HG02981 (cell line): ENCODE results near the gene DNAH6.

Experiments
- ATAC-seq: cut with Tn5 transposase; IDR thresholded peaks from one replicate; pipeline ENCODE4 v1.9.1; 2021; ENCODE audit warnings: mild to moderate bottlenecking, moderate library complexity; ENCODE audit not compliant: unreplicated experiment

DNAH6 gene

DNA sequence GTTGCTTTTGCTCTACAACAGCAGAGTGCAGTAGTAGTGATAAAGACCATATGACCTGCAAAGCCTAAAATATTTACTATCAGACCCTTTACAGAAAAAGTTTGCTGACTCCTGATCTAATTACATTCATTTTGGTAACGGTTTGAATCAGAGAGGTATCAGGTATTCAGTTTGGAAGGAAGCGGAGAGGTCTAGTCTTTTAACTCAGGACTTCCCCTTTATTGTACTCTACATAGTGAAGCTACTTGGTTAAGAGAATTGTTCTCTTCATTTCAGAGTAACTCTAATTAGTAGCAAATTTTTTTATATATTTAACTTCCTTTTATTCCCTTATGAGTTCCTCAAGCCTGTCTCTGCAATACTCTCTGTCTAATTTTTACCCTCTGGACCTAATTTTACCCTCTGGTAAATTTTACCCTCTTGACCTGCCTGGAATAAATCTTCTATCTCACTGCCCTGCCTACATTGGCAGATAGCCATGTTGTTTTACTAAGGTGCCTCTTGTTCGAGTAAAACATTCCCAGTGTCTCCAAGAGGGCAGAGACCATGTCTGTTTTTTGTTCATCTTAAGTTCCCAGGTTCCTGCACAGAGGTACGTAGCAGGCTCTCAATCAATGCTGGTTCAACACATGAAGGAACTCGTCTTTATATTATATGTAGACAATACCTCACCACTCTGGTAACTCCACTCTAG is 170.6 kb downstream of the DNAH6 start:
- ATAC-seq: no peak

DNA sequence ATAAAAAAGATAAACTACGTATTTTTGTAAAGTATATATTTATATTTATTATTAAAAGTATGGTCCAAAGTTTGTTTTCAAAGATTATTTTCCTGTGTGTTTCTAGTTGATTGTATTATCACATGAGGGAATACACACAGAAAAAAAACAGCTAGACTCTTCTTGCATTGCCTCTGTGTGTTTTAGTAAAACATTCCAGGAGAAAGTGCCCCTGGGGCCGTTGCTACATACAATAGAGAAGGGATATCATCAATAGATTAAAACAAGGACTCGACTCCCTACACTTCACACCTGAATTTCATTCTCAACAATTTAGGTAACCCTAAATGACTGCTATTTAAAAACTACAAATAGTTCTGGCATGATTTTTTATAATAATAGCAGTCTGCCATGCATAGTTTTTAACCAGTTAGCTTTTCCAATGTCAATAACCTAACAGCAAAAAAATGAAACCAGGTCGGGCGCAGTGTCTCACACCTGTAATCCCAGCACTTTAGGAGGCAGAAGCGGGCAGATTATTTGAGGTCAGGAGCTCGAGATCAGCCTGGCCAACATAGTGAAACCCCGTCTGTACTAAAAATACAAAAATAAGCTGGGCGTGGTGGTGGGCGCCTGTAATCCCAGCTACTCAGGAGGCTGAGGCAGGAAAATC is 171.3 kb downstream of the DNAH6 start:
- no peak for ATAC-seq

DNA sequence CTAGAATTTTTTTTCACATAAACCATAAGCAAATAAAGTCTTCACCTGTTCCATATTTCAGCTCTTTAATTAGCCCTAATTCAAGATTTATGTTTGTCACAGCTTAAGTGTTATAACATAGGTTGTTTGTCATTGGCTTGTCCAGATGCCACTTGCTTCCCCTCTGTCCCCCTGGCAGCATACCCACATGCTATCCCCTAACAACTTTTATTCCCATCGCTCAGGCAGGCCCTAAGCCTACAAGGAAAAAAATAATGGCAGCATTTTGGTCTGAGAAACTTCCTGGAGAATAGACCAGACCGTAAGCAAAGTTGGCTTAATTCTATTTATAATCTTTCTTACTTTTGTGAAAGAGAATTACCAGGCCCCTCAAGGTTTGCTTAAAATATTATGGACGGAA is 173.9 kb downstream of the DNAH6 start:
- no peak for ATAC-seq

DNA sequence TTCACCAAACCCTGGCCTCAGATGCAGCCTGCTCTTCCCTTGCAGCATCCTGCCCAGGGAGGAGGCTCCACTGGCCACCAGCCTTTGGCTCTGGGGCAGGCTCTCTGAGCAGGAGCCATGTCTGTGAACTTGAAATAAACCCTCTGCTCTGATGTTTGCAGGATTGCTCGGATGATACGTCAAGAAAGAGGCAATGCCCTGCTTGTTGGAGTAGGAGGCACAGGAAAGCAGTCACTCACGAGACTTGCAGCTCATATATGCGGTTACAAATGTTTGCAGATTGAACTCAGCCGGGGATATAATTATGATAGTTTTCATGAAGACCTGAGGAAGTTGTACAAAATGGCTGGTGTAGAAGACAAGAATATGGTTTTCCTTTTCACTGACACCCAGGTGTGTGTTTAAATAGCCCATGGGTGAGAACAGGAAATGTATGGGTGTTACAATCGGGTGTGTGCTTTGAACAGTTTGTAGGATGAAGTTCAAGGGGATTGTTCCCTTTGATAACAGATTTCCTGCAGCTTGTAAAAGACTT is 177.9 kb downstream of the DNAH6 start:
- ATAC-seq: no peak

DNA sequence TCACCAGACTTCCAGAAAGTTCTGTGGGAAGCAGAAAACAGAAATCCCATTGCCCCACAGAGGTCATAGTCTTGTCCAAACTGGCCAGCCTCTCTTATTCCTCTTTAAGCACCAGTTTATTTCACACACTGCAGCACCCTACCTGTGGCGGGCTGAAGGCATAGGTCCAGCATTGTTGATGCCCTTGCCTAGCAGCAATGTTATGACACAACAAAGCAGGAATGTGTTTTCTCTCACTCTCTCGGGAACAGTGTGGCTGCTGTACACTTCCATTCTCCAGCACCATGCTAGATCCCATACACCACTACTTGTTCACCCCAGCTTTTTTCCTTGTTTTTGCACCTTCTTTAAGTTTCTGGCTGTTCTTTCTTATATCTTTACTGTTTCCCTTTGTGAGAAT is 181.6 kb downstream of the DNAH6 start:
- ATAC-seq: no peak

DNA sequence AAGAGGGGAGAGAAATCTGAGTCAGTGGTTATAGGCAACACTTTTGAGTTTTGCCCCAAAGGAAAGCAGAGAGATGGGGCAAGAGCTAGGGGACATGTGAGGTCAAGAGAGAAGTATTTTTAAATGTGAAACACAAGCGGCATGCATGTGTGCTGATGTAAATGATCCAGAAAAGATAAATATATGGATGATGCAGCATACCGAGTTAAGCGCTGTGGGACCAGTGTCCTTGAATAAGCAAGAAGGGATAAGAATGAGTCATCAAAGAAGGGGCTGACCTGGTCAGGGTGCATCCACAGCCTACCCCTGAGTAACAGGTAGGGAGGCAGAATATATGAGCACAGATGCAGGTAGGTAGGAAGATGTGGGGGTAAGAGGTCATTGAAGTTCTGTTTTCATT is 183.7 kb downstream of the DNAH6 start:
- no peak for ATAC-seq

DNA sequence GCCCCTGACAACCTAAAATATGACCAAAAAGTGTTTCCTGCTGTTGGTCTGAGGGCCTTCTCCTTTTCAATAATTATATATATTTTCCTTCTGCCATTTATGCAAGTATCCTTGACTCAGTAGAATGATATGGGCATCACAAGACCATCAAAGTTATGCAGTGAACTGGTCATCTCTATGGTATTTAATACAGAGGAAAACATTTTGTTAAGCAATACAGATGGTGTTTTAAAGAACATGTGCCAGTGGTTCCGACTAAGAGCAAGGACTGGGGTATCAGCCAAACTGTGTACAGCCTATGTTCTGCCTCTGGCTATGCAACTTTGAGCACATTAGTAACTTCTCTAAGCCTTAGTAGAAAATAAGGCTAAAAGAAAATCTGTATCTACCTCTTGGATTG is 185.6 kb downstream of the DNAH6 start:
- no peak for ATAC-seq

DNA sequence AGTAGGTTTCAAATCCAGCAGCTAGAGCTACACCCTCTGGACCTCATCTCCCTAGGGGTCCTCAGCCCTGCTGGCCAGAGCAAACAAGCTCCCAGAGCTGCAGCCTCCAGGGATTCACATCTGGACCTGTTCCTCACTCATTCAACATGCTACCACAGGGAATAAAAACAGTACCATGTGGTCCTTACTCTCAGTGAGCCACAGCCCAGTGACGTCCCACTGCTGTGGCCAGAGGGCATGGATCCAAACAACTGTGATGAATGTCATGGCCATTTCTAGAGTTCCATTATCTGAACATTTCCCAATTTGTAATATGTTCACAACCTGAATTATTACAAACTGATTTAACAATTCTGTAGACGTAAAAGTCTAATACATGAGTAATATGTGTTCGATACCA is 186.6 kb downstream of the DNAH6 start:
- no peak for ATAC-seq

DNA sequence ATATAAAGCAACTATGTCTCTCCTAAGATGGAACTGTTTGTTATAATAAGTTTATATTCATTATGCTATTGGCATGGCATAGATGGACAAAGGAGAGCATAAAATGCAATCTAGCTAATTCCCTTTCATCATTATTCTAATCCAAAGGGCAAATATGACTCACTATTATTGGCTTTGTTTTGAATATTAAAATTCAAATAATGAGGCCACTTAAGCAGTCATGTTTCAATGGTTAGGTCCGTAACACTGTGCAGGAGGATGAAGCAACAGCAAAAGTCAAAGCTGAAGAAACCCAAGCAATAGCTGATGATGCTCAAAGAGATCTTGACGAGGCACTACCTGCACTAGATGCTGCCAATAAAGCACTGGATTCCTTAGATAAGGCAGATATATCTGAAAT is 187.5 kb downstream of the DNAH6 start:
- ATAC-seq: no peak

DNA sequence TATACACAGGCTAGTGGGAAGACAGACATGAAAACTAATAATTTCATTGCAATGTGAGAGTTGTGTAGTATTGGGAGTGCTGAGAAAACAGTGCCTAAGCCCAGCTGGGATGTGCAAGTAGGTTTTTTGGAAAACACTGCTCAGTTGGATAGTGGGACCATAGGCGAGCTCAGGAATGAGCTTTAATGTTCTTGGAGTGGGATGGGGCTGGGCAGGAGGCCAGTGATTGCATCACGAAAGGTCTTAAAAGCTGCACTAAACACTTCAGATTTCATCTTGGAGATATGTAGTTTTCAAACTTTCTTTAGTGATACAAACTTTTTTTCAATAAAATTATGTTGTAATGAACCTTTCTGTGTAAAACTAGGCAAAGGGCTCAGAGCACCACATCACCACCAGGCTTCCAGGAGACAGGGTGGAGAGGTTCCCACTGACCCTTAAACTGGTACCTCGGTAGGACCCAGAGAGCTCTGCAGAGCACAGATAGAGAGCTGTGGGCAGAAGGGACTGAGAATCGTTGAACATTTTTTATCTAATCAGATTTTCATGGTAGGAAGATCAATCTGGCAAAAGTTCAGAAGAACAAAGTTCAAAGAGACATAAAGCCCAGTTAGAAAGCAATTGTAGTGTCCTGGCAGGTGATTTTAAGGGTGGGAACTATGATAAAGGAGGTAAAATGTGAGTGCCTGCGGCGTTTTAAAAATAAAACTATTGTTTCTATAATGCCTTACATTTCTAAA is 188.4 kb downstream of the DNAH6 start:
- ATAC-seq: no peak

DNA sequence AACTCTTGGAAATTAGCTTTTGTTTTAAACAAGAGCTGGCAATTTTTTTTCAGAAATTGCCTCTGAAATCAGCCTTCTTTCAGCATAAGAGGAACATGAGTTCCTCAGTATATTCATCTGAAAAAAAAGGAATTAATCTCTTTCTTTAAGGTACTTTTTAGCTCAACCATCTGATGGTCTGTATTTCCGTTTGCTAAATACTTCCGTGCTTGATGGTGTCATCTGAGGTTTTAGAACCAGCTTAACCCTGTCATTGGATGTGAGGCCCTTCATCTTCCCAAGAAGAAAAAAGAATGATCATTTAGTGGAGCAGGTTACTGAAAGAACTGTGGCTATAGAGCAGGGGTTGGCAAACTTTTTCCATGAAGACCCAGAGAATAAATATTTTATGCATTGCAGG is 189.6 kb downstream of the DNAH6 start:
- no peak for ATAC-seq

DNA sequence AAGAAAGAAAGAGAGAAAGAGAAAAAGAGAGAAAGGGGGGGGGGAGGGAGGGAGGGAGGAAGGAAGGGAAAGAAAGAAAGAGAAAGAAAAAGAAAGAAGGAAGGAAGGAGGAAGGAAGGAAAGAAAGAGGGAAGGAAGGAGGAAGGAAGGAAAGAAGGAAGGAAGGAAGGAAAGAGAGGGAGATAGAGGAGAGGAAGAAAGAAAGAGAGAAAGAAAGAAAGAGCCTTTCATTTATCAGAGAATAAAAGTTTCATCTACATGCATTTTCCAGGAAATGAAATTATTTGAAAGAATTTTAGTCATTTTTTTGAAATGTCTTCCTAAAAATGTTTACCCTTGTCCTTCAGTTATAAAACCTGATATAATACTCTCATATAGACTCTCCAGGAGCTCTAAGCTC is 192.1 kb downstream of the DNAH6 start:
- no peak for ATAC-seq

DNA sequence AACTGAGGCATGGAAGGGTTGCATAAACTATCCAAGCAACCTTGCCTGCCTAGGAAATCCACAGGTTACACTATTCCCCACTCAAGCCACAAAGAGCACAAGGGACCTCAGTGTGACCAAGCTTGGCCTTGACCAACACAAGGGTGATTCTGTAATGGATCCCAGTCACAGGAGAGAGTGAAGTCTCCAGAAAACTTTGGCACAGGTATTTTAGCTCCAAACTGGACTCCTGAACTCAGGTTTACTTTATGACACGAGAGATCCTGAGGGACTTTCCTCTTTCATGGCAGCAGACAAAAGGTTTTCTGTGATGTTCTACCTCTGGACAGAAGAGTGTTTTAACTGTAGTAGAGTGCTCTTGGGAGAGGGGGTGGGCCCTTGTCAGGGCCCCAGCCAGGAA is 195.4 kb downstream of the DNAH6 start:
- no peak for ATAC-seq

DNA sequence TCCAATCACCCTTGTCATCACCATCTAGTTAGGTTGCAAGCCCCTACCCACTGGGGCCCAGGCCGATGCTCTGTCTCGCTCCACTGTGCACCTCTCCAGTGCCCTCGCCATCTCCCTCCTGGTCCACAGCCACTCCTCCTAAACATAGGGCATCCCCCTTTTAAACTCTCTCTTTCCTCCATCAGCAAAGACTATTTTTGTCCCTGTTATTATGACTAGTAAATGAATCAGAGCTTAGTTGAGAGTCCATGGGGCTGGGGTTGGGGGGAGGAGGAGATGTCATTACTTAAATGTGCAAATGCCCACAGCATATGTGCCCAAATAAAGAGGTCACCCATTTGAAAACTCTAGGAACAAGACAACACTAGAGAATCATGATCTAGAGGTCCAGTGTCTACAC is 197.1 kb downstream of the DNAH6 start:
- ATAC-seq: no peak

DNA sequence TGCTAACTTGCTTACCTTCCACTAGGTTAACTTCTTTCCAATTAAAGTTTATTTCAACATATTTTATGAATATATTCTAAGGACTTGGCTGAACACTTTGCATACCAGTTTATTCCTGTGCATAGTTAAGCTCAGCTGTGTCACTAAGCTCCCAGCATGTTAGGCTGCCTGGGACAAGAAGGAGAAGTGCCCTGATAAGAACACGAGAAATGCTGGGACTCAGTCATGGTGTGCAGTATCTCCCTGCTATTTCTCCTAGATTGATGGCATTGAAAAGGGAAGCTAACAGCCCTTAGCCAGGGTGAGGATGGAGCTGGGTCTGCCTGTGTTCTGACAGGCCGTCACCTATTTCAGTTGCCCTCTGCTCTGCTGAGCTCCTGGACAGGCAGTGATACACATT is 200.3 kb downstream of the DNAH6 start:
- ATAC-seq: no peak

DNA sequence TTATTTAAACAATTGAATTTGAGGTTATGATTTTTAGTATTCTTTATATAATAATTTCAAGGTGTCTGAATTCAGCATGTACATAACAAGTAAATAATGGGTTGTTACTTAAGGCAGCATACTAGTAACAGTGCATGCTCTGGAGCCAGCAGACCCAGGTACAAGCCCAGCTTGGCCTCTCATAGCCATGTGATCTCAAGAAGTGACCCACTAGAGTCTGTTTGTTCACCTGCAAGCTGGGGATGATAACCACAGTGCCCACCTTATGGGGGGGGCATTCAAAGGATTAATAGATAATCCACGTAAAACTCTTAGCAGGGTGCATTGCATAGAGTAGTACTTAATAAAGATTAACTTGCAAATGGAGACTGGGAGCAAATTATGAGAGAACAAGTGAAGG is 201.0 kb downstream of the DNAH6 start:
- ATAC-seq: no peak

DNA sequence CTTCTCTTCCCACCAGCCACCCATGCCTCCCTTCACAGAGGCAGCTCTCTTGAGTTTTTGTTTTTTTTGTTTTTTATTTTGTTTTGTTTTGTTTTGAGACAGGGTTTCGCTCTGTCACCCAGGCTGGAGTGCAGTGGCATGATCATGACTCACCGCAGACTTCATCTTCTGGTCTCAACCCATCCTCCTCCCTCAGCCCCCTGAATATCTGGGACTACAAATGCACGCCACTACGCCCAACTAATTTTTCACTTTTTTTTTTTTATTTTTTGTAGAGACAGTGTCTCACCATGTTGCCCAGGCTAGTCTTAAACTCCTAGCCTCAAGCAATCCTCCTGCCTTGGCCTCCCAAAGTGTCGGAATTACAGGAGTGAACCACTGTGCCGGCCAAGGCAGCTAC is 203.1 kb downstream of the DNAH6 start:
- no peak for ATAC-seq

DNA sequence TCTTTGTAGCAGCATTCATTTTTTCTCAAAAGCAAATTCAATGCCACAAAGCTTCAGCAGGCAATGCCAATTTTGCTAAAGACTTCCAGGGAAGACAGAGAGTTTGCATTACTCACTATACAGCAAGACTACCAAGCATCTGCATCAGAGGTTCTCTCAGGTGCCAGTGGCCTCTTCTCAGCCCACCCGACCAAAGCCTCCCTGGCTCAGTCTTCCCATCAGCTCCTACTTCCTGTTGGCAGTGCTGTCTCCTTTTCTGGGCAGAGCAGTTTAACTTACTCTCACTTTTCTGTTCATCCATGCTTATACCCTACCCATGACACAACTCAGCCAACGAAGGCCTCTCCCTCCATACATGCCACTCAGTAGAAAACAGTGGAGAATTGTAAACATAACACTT is 207.5 kb downstream of the DNAH6 start:
- ATAC-seq: no peak

DNA sequence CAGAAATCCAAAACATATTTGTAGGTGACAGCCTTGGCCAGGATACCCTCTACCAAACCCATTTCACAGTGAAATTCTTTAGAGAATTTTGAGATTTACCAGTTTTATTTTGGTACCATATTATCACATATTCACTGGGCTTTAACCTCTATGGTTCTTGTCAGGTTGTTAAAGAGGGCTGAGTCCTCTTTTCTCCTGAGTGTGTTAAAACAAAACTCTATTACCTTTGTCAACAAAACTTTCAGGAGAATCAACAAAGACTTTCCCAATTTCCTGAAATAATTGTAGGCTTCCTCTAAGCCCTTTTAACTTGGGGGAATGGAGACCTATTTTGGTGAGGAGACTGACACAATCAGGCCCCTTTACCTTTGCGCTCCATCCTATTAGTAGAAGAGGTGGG is 209.4 kb downstream of the DNAH6 start:
- ATAC-seq: no peak

DNA sequence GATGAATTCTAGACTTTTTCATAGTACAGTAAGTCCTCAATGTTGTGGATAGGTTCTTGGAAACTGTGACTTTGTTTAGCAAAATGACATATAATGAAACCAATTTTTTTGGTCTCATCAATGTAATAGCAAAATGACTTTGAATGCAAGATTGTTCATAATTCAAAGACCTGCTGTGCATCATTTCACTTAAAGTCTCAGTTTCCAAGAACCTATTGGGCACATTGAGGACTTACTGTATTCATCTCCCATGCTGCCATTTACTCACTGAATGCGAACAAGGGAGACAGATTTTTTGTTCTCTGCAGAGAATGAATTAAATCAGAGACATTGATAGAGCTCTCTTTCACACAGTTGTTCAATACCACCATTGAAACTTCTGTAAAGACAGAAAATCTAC is 211.0 kb downstream of the DNAH6 start:
- ATAC-seq: no peak

DNA sequence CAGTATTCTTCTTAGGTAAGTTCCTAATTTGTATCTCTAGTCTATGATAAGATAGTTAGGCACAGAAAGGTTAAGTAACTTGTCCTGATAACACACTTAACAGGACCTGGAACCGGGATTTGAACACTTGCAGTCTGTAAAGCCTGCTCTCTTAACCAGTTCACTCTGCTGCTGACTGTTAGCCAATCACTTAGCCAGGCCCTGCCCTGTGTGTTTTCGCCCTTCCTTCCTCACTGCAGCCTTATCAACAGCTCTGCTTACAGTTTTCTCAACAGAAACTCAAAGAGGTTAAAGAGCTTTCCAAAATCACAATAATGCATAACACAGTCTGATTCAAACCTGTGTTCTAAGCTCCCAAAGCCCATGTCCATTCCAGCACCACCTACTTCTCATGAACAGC is 212.9 kb downstream of the DNAH6 start:
- no peak for ATAC-seq

DNA sequence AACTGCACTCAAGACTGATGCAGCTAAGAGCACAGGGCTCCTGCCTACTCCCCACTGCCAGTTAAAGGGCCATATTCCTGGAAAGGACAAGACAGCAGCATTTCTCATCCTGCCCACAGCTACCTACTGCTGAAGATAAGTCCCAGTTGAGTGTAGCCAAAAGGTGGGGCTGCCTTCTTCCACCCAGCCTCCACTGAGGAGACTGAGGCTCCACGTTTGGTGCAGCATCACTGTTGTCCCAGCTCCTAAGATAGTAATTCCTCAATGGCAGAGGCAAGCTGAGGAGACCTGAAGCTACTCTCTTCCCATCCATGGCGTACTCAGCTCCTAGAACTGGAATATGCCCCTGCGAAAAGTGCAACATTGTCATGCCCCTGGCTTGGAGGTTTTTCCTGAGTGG is 214.9 kb downstream of the DNAH6 start:
- no peak for ATAC-seq
